PFSK-1 (cell line): ENCODE measurements around the gene RALBP1.

Source experiments
- FOXP2 ChIP-seq: optimal IDR thresholded peaks from 2 replicates; pipeline ENCODE3; 2011; ENCODE audit warnings: borderline replicate concordance, control low read depth, inconsistent platforms; ENCODE audit not compliant: insufficient read depth; ENCODE audit errors: extremely low read length, extremely low read depth
- POLR2AphosphoS5 ChIP-seq: IDR thresholded peaks from 2 replicates; pipeline ENCODE4 v1.6.1; 2012; ENCODE audit warnings: low read depth, mild to moderate bottlenecking, control low read depth, low read length, moderate library complexity
- SIN3A ChIP-seq: IDR thresholded peaks from 2 replicates; pipeline ENCODE4 v1.6.1; 2012; ENCODE audit warnings: mild to moderate bottlenecking, low read length, moderate library complexity, borderline replicate concordance; ENCODE audit not compliant: insufficient read depth
- TAF1 ChIP-seq: IDR thresholded peaks from 2 replicates; pipeline ENCODE4 v1.6.1; 2012; ENCODE audit warnings: low read length, control low read depth, borderline replicate concordance; ENCODE audit not compliant: insufficient read depth
- TF ChIP-seq, protein P1 (sequence below), 2 experiments: IDR thresholded peaks; 2 replicates each; pipeline versions ENCODE4 v1.6.1 to v1.8.0; 2011 to 2012; ENCODE audit warnings: low read depth in 2 of 2, low read length in 2 of 2, control low read depth in 1 of 2, inconsistent platforms in 1 of 2, mild to moderate bottlenecking in 1 of 2, moderate library complexity in 1 of 2; ENCODE audit not compliant: insufficient read depth in 1 of 2

The RALBP1 gene

DNA sequence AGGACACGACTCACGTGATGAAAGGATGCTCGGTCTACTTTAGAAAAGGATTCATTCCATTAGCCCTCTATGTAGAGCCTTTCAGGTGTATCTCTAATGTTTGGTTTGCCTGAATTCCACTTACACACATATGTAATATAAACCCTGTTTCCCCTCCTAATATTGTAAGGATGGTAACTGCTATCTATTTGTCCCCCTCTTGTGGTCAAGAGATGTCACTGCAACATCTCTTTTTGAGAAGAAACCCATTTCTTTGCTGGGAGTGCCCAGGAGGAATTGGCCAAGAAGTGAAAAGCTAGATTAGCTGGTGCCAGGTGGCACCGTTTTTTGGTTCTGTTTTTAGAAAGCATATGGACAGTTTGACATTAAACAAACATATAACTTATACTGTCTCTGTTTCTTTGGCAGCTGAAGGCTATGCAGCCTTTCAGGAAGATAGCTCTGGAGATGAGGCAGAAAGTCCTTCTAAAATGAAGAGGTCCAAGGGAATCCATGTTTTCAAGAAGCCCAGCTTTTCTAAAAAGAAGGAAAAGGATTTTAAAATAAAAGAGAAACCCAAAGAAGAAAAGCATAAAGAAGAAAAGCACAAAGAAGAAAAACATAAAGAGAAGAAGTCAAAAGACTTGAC lies 41.2 kb downstream of the RALBP1 start:
- TF ChIP-seq, protein P1, sequence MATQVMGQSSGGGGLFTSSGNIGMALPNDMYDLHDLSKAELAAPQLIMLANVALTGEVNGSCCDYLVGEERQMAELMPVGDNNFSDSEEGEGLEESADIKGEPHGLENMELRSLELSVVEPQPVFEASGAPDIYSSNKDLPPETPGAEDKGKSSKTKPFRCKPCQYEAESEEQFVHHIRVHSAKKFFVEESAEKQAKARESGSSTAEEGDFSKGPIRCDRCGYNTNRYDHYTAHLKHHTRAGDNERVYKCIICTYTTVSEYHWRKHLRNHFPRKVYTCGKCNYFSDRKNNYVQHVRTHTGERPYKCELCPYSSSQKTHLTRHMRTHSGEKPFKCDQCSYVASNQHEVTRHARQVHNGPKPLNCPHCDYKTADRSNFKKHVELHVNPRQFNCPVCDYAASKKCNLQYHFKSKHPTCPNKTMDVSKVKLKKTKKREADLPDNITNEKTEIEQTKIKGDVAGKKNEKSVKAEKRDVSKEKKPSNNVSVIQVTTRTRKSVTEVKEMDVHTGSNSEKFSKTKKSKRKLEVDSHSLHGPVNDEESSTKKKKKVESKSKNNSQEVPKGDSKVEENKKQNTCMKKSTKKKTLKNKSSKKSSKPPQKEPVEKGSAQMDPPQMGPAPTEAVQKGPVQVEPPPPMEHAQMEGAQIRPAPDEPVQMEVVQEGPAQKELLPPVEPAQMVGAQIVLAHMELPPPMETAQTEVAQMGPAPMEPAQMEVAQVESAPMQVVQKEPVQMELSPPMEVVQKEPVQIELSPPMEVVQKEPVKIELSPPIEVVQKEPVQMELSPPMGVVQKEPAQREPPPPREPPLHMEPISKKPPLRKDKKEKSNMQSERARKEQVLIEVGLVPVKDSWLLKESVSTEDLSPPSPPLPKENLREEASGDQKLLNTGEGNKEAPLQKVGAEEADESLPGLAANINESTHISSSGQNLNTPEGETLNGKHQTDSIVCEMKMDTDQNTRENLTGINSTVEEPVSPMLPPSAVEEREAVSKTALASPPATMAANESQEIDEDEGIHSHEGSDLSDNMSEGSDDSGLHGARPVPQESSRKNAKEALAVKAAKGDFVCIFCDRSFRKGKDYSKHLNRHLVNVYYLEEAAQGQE (IDR thresholded peaks at IDR 0.05; ENCODE audit: insufficient read depth in 1 of 2, low read depth in 2 of 2, low read length in 2 of 2): no peak
- no peak for TF ChIP-seq POLR2AphosphoS5

DNA sequence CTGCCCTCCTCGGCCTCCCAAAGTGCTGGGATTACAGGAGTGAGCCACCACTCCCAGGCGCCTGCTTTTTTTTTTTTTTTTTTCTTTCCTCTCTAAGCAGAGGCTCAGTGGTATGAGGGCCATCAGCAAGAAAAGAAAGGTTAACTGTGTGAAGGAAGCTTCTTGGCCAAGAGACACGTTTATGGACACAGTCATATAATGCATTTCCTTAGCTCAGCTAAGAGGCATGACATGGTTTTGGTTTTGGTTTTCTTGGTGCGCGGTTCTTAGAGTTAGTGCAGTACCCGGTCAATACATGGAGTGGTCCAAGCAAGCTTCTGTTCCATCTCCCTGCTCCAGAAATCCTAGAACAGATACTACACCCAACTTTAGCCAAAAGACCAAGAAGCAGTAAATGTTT lies 42.6 kb downstream of the RALBP1 start:
- TF ChIP-seq, protein P1 (IDR thresholded peaks at IDR 0.05; ENCODE audit: insufficient read depth in 1 of 2, low read depth in 2 of 2, low read length in 2 of 2): no peak
- TF ChIP-seq FOXP2 (no peak), POLR2AphosphoS5 (no peak), SIN3A (no peak), TAF1 (no peak)

DNA sequence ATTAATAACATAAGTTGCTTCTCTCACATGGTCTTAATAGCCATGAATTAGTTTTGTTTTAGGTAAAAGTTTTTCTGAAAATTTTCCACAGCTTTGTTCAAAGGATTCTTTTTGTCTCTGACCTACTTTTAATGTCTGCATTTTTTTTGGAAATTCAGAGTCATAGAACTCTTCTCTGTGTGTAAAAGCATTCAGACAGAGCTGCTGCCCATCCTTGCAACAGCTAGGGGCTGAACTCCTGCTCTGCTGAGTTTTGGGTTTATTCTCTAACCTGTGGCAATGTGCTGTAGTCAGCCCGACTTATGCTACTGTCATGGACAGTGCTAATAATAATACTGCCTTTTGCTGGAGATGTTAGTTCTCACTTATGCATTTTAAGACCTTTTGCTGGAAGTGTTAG lies 44.1 kb downstream of the RALBP1 start:
- no peak for TF ChIP-seq TAF1
- TF ChIP-seq, protein P1 (IDR thresholded peaks at IDR 0.05; ENCODE audit: insufficient read depth in 1 of 2, low read depth in 2 of 2, low read length in 2 of 2): no peak
- no peak for TF ChIP-seq SIN3A
- no peak for TF ChIP-seq POLR2AphosphoS5
- TF ChIP-seq FOXP2: no peak

DNA sequence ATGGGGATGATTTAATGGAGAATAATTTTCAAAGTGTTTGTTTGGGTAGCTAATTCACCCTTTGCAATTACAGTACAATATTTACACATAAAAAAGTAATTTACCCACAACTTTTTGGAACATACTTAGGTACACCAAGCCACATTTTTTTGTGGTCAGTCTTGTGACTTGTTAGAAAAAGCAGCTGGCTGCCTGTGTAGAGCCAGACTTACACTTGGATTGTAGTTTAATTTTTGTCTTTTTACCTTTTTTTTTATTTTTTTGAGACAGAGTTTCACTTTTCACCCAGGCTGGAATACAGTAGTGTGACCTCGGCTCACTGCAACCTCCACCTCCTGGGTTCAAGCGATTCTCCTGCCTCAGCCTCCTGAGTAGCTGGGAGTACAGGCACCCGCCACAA lies 45.4 kb downstream of the RALBP1 start:
- TF ChIP-seq POLR2AphosphoS5: no peak
- no peak for TF ChIP-seq TAF1
- TF ChIP-seq, protein P1 (IDR thresholded peaks at IDR 0.05; ENCODE audit: insufficient read depth in 1 of 2, low read depth in 2 of 2, low read length in 2 of 2): no peak
- no peak for TF ChIP-seq SIN3A

DNA sequence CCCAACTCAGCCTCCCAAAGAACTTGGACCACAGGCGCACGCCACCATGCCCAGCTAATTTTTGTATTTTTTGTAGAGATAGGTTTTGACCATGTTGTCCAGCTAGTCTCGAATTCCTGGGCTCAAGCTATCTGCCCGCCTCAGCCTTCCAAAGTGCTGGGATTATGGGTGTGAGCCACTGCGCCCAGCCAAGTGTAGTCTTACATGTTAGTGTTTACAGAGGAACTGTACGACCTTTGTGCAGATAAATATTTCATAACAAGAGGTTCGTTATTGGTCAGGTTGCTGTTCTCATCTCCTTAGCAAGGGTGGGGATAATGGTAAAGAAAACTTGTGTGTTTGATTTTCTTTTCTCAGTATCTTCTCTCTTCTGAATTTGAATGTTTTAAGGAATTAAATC lies 46.5 kb downstream of the RALBP1 start:
- TF ChIP-seq FOXP2: no peak
- no peak for TF ChIP-seq SIN3A
- TF ChIP-seq, protein P1 (IDR thresholded peaks at IDR 0.05; ENCODE audit: insufficient read depth in 1 of 2, low read depth in 2 of 2, low read length in 2 of 2): no peak
- TF ChIP-seq POLR2AphosphoS5: no peak
- TF ChIP-seq TAF1: no peak
